Stimulated activated CD8-positive, alpha-beta memory T cell treated with anti-CD3 and anti-CD28 coated beads, Interleukin-12 subunit alpha, Interleukin-12 subunit beta, amount 100 ng/mL, for 24 hours (primary cell): ENCODE data around the gene IQCB1.
"Not testable (repeated sequence)": the region's sequence is repeated elsewhere in the genome, so short reads cannot be mapped to it uniquely, and the experiment has no call there.

Experiments
- DNase-seq: peaks from one replicate; pipeline ENCODE4 v3.0.0-alpha.2; 2020; ENCODE audit errors: extremely low read depth

Gene IQCB1

GRCh38 chr3:121834671-121835464 lies at the start of gene IQCB1, which contains the start of gene EAF2:
TSS of gene IQCB1 (minus strand) at chr3:121835060. CDS start at chr3:121828960, 6,100 bp downstream.
TSS of gene EAF2 (plus strand) at chr3:121835209. CDS start at chr3:121835286, 77 bp downstream.
- peak; percentile 80 for DNase-seq

GRCh38 chr3:121883507-121883906 lies 48.6 kb upstream of the IQCB1 start:
- no peak for DNase-seq

- no peak for DNase-seq
Measured at GRCh38 chr3:121878411-121878810, 43.6 kb upstream of the IQCB1 start.

GRCh38 chr3:121871430-121871829 lies 36.6 kb upstream of the IQCB1 start:
- DNase-seq: no peak

GRCh38 chr3:121870717-121871116 lies 35.9 kb upstream of the IQCB1 start:
- no peak for DNase-seq

GRCh38 chr3:121869736-121870135 lies 34.9 kb upstream of the IQCB1 start:
- no peak for DNase-seq

- no peak for DNase-seq
Measured at GRCh38 chr3:121863801-121864200, 28.9 kb upstream of the IQCB1 start.

GRCh38 chr3:121863247-121863646 lies 28.4 kb upstream of the IQCB1 start:
- not testable (repeated sequence) for DNase-seq

GRCh38 chr3:121857778-121858177 lies 22.9 kb upstream of the IQCB1 start:
- not testable (repeated sequence) for DNase-seq

GRCh38 chr3:121855555-121855954 lies 20.7 kb upstream of the IQCB1 start:
- no peak for DNase-seq

- no peak for DNase-seq
Measured at GRCh38 chr3:121852256-121852655, 17.4 kb upstream of the IQCB1 start.

GRCh38 chr3:121844892-121845291 lies 10.0 kb upstream of the IQCB1 start:
- no peak for DNase-seq

GRCh38 chr3:121839962-121840361 lies 5.1 kb upstream of the IQCB1 start:
- DNase-seq: no peak

- DNase-seq: no peak
Measured at GRCh38 chr3:121836481-121836880, 1.6 kb upstream of the IQCB1 start.

- no peak for DNase-seq
Measured at GRCh38 chr3:121836064-121836463, 1.2 kb upstream of the IQCB1 start.

GRCh38 chr3:121835465-121835801 lies 573 bp upstream of the IQCB1 start:
- no peak for DNase-seq

GRCh38 chr3:121834157-121834670 lies 646 bp downstream of the IQCB1 start:
- no peak for DNase-seq

GRCh38 chr3:121822973-121823372 lies 11.9 kb downstream of the IQCB1 start:
- DNase-seq: no peak

GRCh38 chr3:121821421-121822199 lies 13.2 kb downstream of the IQCB1 start:
- DNase-seq: no peak

- no peak for DNase-seq
Measured at GRCh38 chr3:121819236-121819635, 15.6 kb downstream of the IQCB1 start.

GRCh38 chr3:121818578-121818977 lies 16.3 kb downstream of the IQCB1 start:
- DNase-seq: no peak

- no peak for DNase-seq
Measured at GRCh38 chr3:121817753-121818152, 17.1 kb downstream of the IQCB1 start.

- DNase-seq: no peak
Measured at GRCh38 chr3:121809249-121809648, 25.6 kb downstream of the IQCB1 start.
